ENCODE data around the gene OSM.
"Not testable (repeated sequence)": the region's sequence is repeated elsewhere in the genome, so short reads cannot be mapped to it uniquely, and the experiment has no call there.

The OSM gene

DNA sequence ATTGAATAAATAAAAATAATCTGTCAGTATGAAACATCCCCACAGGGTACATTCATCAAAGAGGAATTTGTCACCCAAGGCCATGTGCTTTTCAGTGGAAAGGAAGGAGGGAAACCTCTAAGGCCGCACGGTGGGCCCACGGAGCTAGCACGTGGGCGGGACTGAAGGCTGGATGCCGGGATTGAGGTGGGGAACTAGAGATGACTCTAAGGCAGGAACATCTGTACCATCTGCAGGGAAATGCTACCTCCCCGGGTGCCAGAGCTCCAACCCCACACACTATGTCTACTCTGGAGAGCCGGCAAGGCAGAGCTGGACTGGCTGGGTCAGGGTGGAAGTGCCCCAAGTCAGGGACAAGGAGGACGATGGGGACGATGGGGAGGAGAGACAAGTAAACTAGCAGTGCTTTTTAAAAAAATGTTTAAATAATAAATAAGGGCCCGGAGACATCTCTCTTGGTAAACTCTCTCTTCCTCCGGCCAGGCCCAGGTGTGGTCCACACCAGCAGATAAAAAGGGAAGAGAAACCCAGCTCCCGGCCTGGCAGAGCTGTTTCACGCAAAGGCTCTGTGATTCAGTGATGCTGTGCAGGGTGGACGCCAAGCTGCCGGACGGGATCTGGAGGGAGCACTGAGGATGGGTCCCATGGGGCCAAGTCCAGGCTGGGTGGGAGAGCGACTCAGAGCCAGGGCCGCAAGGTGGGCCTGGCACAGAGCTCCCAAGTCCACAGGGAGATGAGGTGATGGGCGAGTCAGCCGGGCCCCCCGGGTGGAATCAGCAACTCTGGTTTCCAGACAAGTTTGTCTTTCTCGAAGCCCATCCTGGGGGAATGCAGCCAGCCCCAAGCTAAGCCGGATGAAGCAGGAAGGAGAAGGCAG is 25.9 kb downstream of the OSM start:
- DNase-seq, result no peak

DNA sequence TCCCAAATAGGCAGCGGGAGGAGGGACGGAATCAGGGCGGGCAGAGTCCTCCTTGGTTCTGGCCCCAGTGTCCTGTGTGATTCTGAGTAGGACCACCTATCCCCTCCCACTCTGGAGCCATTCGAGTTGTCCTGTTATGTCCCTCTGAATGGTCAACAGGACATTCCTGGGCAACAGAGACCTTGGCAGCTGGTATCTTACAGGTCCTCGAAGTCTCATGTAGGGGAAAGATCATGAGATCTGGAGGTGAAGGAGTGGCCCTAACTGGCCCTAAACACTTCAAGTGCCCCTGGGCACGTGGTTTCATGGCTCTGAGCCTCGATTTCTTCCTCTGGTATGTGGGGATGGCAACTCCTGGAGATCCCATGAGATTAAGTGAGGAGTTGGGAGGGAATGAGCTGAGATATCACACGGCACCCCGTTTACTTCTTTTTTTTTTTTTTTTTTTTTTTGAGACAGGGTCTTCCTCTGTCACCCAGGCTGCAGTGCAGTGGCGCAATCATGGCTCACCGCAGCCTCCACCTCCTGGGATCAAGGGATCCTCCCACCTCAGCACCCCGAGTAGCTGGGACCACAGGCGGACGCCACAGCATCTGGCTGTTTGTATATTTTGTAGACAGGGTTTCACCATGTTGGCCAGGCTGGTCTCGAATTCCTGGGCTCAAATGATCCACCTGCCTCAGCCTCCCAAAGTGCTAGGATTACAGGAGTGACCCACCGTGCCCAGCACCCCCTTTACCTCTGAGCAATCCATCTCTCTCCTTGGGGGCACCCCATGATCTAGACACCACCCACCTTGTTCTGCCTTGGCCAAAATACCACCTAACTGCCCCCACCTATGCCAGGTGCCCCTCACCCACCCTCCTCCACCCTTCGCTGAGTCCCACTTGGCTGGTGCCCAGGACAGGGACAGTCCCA is 26.9 kb downstream of the OSM start:
- DNase-seq, result no peak

DNA sequence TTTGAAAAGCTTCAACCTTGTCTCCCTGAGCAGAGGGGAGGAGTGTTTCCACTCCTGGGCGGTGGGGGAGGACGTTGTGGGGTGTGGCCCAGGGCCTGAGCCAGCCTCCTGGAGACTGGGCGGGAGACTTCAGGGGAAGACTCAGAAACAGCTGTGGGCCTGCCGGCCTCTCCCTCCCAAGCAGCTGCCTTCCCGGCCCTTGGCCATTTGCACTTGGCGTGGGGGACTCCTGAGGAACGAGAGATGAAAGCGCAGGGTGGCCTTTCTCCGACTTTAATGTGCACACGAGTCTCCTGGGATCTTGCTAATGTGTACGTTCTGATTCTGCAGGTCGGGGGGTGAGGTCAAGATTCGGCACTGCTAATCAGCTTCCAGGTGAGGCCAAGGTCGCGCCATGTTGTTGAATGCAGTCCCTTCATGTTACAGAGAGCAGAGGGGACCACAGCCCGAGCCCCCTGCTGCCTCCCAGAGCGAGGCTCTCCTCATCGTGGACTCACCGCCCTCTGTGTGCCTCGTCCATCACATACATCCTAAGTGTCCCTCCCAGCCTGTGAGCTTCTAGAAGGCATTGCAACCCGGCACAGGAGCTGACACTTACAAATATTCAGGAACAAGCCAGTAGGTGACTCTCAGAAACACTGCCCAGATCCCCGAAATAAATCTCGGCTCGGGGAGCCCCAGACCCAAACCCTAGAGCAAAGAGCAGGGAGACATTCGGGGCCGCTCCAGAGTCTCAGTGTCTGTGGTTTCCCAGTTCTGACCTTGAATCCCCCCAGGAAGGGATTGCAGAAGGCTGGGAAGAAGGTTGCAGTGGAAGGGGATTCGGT is 27.8 kb downstream of the OSM start:
- no peak for DNase-seq

DNA sequence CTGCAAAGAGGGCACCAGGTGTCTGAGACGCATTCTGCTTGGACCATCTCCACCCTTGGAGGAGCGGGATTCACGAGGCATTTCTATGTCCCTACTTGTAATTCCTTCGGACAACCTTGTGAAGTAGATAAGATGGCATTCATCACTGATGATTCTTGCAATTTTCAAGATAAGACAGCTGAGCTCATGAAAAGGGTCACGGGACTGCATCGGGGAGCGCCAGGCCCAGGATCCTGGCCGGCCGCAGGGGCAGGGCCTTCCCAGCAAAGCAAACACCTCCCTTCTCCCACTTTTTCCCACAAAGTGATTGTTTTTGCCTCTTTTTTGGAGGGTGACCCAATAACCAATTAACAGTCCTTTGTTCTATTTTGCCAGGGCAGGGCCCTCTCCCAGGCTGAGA is 28.5 kb downstream of the OSM start:
- no peak for DNase-seq

DNA sequence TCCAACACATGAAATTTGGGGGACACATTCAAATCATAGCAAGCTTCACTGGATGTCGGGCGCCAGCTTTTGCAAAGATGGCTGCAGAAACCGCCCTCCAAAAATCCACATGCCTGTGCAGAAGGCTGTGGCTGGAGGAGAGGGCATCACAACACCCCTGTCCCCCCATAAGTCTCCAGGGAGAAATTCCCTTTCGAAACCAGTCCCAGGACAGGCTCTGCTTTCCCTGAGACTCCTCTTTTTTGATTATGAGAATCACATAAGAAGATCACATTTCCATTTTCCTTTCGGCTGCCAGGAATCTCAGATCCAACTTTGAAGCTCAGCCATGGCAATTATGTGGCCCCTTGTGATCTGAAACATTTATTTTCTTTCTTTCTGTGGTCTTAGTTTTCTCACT is 29.8 kb downstream of the OSM start:
- DNase-seq, result no peak

DNA sequence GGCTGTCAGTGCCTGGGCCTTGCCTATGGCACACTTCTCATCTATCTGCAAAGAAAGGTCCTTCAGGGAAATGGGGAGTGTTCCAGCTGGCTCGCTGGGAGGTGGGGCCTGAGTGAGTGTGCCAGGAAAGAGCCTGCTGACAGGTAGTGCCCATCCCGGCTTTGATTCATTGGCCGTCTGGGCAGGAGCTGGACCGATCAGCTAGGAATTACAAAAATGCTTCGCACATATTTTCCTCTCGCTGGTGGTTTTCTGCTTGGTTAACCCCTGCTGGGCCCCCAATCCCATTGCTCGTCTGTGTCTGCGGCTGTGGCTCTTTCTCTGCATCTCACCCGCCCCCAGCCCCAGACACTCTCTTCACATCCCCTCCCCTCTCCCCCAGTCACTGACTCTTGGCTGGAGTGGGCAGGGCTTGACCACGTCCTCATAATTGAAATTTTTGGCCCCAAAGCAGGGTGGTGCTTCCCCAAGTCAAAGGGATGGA is 30.9 kb downstream of the OSM start:
- DNase-seq, result no peak

DNA sequence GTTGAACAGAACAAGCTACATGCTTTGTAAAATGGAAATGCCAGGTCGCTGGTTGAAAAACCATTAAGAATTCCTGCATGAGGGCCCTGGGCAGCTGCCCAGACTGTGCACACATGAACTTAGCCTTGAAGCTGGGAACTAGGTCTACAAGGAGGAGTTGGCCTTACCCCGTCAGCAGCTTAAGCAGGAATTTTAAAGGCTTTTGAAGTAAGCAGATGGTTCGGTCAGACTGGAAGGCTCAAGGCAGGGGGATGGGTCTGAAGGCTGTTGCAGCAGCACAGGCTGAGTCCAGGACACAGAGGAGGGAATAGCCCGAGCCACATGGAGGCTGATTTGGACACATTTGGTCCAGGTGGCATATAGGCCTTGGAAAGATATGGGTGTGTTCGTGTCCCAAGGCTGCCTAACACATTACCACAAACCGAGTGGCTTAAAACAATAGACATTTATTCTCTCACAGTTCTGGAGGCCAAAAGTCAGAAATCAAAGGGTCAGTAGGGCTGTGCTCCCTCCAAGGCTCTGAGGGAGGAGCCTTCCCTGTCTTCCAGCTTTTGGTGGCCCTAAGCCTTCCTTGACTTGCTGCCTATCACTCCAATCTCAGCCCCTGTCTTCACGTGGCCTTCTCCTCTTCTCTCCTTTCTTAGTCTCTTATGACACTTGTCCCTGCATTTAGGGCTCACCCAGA is 31.7 kb downstream of the OSM start:
- no peak for DNase-seq

DNA sequence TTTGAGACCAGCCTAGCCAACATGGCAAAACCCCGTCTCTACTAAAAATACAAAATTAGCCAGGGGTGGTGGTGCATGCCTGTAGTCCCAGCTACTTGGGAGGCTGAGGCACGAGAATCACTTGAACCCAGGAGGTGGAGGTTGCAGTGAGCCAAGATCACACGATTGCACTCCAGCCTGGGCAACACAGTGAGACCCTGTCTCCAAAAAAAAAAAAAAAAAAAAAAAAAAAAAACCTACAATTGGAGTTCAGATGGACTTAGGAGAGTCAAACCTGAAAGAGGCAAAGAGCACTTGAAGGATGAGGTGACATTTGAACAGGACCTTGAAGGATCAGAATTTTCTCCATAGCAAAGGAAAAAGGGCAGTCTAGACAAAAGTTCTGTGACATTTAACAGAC is 32.3 kb downstream of the OSM start:
- not testable (repeated sequence) for DNase-seq

DNA sequence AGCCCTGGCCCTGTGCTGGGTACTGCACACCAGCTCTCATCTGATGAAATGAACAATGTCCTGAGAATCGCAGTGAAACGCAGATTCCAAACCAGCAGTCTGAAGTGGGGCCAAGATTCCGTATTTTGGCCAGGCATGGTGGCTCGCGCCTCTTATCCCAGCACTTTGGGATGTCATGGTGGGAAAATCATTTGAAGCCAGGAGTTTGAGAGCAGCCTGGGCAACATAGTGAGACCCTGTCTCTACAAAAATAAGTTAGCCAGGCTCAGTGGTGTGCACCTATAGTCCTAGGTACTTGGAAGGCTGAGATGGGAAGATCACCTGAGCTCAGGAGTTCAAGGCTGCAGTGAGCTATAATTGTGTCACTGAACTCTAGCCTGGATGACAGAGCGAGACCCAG is 33.1 kb downstream of the OSM start:
- DNase-seq, result no peak

DNA sequence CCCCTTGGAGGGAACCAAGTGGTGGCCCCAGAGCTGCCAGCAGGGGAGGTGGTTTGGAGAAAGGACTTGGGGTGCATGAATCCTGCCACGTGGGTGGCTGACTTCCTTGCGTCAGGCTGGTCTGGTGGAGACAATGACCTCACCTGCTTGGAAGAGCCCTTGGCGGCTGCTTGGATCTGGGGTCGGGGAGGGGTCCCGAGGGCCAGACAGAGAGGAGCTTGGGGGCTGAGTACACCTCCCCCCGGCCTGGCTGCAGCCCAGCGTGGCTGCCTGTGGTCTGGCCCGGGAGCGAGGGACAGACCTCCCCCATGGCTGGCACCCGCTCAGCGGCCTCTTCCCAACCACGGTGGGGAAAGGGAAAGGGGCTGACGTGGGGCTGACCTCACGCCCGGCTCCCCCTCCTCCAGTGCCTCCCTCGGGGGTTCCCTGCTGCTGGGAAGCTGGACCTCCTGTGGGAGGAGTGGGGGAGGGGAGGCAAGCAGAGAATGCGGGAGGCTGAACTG is 33.9 kb downstream of the OSM start:
- no peak for DNase-seq

DNA sequence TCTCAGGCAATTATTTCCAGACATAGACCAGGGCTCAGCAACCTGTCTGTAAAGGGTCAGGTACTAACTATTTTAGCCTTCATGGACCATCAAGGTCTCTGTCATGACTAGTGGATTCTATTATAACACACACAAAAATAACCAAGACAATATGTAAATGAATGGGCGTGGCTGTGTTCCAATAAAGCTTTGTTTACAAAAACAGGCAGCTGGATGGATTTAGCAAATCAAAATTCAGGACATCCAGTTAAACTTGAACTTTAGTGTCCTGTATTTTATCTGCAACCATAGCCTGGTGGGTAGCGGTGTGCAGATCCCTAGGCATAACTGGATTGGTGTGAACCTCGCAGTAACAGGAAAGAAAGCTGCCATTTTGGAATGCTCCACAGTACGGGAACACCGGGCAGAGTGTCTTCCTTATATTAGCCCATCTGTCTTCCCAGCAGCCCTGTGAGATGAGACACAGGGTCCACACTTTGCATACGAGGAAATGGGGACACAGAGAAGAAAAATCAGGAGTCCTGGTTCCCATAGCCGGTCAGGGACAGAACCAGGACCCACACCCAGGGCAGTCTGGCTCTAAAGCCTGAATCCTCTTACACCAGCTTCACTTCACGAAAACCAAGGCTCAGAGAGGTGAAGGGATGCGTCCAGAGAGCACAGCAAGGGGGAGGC is 35.7 kb downstream of the OSM start:
- DNase-seq, result no peak

DNA sequence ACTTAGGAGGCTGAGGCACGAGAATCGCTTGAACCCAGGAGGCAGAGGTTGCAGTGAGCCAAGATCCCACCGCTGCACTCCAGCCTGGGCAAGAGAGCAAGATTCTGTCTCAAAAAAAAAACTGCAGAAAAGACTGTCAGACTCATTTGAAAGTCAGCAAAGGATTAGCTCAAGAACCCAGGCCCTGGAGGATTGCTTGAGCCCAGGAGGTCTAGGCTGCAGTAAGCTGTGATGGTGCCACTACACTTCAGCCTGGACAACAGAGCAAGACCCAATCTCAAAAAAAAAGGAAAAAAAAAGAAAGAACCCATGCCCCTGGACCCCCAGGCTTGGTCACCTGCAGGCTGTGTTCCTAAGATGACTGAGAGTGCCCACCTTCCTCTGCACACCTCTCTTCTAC is 36.3 kb downstream of the OSM start:
- DNase-seq, result no peak

DNA sequence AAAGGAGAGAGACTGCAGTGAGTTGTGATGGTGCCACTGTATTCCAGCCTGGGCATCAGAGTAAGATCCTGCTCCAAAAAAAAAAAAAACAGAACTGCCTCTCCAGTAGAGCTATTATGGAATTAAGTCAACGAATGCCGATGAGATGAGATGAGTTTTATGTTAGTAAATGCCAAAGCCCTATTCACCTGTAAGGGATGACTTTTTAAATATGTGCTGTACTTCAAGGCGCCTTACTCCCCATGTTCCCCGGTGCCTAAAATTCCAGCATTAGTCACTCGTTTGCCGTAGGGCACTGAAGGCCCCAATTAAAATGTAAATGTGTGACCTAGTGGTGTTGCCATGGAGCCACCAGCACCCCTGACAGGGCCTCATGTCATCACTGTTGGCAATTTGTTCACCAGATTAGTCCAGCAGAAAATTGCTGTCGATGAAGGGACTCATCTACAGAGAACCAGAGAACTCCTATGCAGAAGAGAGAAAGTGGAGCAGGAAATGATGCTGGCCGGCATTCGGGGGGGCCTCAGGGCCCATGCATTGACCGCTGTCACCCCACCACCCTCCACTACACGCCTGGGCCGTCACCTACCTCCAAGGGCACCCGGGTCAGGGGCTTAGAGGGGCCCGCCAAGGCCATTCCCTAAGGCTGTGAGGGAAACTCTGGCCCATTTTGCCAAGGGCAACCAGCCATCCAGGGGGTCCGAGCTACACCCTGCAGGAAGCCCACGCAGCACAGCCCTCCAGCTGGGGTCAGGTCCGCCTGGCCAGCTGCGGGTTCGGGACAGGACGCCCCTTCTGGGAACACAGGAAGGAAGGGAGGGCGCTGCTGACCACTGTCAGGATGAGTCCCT is 37.9 kb downstream of the OSM start:
- DNase-seq, result no peak

DNA sequence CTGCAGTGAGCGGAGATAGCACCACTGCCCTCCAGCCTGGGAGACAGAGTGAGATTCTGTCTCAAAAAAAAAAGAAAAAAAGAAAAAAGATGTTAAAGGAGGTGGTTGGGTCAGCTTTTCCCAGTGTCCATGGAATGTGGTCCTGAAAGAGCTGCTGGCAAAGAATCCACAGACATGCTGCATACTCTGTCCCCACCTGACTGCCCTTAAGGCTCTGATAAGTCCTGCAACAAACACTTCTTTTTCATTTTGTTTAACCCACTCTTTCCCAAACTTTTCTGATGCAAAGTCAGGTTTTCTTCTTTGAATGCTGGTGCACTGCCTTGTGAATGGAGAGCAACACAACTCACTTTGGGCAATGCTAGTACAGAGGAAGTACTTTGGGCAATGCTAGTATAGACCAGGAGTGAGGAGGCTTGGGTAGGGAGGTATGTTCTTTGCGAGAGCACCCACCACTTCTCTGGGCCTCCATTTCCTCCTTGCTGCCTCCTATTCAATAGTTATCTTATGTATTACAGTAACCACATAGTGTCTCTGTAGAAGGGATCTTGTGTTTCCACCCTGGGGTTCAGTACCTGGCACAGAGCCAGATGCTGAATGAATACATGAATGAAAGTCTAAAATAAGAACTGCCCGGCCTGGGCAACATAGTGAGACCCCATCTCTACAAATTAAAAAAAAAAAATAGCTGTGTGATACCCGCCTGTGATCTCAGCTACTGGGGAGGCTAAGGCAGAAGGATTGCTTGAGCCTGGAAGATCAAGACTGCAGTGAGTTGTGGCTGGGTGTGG is 39.0 kb downstream of the OSM start:
- no peak for DNase-seq

DNA sequence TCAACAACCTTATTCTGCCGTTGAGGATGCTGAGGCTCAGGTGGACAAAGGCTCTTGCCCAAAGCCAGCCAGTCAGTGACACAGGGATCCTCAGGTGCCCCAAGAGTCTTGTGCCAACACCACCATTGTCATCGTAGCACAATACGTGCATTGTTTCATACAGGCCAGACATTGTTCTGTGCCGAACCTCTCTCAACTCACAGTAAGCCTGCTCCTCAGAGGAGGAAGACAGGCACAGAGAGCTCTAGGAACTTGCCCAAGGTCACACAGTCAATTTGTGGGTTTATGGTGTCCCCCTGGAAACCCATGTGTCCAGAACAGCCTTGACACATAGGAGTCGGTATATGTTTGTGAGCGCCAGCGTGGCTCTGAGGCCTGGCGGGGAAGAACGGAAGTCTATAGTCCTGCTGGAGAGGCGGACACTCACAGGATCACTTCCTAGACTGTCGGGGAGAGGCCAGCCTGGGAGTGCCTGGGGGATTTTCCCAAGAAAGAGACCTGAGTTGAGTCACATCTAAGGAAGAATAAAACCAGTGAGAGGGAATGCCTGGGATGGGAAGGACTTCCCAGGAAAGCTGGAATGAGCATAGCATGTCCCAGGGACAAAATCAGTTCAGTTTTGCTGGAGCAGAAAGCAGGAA is 40.3 kb downstream of the OSM start:
- no peak for DNase-seq

DNA sequence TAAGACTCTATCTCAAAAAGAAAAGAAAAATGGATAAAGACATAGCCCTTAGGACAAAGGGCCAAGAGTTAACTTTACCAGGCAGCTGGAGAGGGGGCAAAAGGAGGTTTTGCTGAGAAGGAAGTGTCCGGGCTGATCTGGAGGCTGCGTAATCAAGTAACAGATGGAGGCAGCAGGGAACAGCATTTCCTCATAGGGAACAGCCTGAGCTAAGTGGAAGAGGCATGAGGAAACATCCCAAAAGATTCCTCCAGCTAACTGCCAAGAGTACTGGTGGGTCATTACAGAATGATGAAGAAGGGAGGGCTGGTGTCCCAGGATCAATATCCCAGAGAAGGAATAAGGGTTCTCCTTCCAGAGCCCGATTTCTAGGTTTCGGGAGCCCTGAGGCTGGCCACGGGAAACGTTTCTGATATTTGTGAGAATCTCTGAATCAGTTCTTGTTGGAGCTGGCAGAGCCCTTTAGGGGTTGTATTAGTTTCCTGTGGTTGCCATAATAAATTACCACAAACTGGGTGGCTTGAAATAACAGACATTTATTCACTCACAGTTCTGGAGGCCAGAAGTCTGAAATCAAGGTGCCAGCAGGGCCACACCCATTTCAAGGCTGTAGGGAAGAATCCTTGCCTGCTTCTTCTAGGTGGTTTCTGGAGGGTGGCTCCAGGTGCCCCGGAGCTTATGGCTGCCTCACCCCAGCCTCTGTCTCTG is 41.3 kb downstream of the OSM start:
- no peak for DNase-seq

DNA sequence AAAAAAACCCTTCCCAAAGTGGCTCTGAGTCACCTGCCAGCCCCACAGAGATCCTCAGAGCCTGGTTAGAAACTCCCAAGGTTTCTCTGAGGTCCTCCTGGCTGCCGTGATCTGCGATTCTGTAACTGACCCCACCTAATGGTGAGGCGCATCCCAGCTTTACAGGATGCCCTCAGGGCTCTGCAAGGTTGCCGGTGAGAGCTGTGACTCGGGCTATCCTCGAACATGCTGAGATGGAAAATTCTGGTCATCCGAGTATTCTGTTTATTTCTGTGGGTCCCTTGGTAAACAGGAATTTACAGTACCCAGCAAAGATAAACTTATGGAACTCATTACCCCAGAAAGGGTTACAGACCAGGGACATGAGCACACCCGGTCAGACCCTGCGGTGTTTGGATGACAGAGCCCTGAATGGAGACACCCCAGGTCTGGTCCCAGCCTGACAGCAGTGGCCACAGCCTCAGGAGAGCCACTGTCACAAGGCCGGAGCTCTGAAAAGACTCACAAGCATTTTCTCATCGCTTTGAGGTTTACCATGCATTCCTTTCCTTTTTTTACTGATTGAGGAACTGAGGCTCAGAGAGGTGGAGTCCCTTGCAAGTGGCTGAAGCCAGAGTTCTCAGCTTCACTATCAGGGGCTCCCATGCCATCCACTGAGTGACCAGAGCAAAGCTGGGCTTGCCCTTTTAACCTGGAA is 42.3 kb downstream of the OSM start:
- DNase-seq, result no peak

DNA sequence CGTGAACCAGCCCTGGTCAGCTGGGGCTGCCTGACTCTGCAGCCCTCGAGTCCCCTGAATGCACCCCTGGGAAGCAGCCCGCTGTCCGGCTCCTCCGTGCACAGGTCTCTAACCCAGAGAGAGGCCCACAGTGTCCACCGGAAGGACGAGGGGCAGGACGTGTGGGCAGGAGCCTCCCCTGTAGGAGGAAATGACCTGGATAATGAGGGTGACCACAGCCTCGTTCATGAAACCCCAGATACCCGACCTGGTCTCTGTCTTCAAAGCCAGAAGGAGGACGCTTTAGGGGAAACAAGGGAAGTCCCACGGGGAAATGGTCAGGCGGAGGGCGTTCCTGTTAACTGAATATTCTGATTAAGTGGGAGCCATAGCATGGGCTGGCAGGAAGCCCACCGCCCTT is 43.3 kb downstream of the OSM start:
- no peak for DNase-seq
